Prostate gland (tissue), 2 donors: ENCODE measurements around the gene GANC. TPM values are rescaled to one million over a fixed set of nuclear protein-coding genes. Genes with fewer than 3 reads are reported as not detected.

ENCODE experiments used
- DNase-seq: peaks from one replicate; pipeline ENCODE4 v3.0.0-alpha.2; 2019; ENCODE audit warnings: low spot score
- H3K27ac ChIP-seq, 2 donors: fragments of 200-600 bp; sonication (generic); 2 replicates each; pipeline ENCODE4 v1.5.1; 2017 to 2019
- H3K27me3 ChIP-seq: fragments of 200-600 bp; sonication (generic); replicated peaks from 2 replicates; pipeline ENCODE4 v1.5.1; 2019; ENCODE audit not compliant: insufficient read depth
- H3K36me3 ChIP-seq, 2 donors: fragments of 200-600 bp; sonication (generic); 1 replicate in 1 of 2; 2 replicates in 1 of 2; pipeline versions ENCODE4 v1.5.1 to v1.8.1; 2017 to 2019
- H3K4me1 ChIP-seq: fragments of 200-600 bp; sonication (generic); replicated peaks from 2 replicates; pipeline ENCODE4 v1.5.1; 2019
- H3K4me3 ChIP-seq, 2 donors: fragments of 200-600 bp; sonication (generic); 2 replicates each; pipeline ENCODE4 v1.5.1; 2017 to 2019
- H3K9me3 ChIP-seq: fragments of 200-600 bp; sonication (generic); 2 replicates; pipeline ENCODE4 v1.5.1; 2017
- CTCF ChIP-seq, 4 experiments: fragments of 200-600 bp in 2 of 4; fragments of 450-650 bp in 2 of 4; sonication (generic) in 2 of 4; IDR thresholded peaks; 1 replicate in 3 of 4; 2 replicates in 1 of 4; pipeline ENCODE4 v1.5.1; 2016 to 2019; ENCODE audit warnings: antibody characterized with exemption in 4 of 4, mild to moderate bottlenecking in 2 of 4, moderate library complexity in 2 of 4
- POLR2A ChIP-seq: fragments of 450-650 bp; IDR thresholded peaks from one replicate; pipeline ENCODE4 v1.6.1; 2016; ENCODE audit warnings: antibody characterized with exemption, mild to moderate bottlenecking
- POLR2AphosphoS5 ChIP-seq: sonication (generic); formaldehyde crosslinking; IDR thresholded peaks from one replicate; pipeline ENCODE4 v1.6.1; 2017; ENCODE audit warnings: antibody characterized with exemption
- WGBS: methylation state at CpG from one replicate; pipeline ENCODE4 v1.1.5; 2018; 5-methylcytosine and 5-hydroxymethylcytosine counted together
- intact Hi-C: fragments of 100-400 bp; cut with DNase I; formaldehyde crosslinking; loops from one replicate; pipeline ENCODE4 v1.14.2; 2022
- total RNA-seq, 2 donors: library from RNA; depleted of rRNA; stranded (reverse); fragments of >200 nt; gene quantifications; one replicate each; pipeline ENCODE4 v1.1.0, GENCODE V29; 2016

The GANC gene
- total RNA-seq, 2 donors from 2014 or later, result 10.2 to 38.7 TPM

GRCh38 chr15:42375252-42375651 is 102.3 kb downstream of the GANC start:
- no peaks in the 10 kb centered on the region for H3K4me1 ChIP-seq
- intact Hi-C loops, result no loop called here
- no peaks in the 10 kb centered on the region for H3K36me3 ChIP-seq
- TF ChIP-seq CTCF (IDR thresholded peaks at IDR 0.05) (no peak), POLR2A (no peak), POLR2AphosphoS5 (no peak)
- no peaks in the 10 kb centered on the region for H3K27me3 ChIP-seq
- WGBS, result 64% methylated on average over 5 of the region's 5 CpGs
- H3K9me3 ChIP-seq, result no peaks in the 10 kb centered on the region
- H3K27ac ChIP-seq, result no peak overlapping the region
- no peak overlapping the region for H3K4me3 ChIP-seq
- no peak for DNase-seq

DNA sequence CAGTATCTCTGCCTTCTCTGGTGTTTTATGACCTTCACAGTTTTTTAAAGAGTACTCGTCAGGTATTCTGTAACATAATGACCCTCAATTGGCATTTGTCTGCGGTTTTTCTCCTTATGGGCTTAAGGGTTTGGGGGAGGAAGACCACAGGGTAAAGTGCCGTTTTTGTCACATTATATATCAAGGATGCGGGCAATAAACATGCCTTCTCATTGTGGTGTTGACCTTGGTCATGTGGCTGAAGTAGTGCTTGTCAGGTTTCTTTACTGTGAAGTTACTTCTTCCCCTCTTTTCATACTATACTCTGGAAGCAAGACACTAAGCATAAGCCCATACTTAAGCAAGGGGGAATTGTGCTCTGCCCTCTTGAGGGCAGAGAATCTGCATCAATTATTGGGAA is 102.9 kb downstream of the GANC start:
- Histone ChIP-seq H3K9me3 (no peaks in the 10 kb centered on the region), H3K4me1 (no peaks in the 10 kb centered on the region), H3K27ac (no peak overlapping the region), H3K36me3 (no peaks in the 10 kb centered on the region), H3K4me3 (no peak overlapping the region), H3K27me3 (no peaks in the 10 kb centered on the region)
- no peak for TF ChIP-seq POLR2A
- TF ChIP-seq CTCF (IDR thresholded peaks at IDR 0.05), result no peak
- intact Hi-C loops, result no loop called here
- WGBS, result 40% methylated on average over 4 of the region's 4 CpGs
- DNase-seq, result no peak

DNA sequence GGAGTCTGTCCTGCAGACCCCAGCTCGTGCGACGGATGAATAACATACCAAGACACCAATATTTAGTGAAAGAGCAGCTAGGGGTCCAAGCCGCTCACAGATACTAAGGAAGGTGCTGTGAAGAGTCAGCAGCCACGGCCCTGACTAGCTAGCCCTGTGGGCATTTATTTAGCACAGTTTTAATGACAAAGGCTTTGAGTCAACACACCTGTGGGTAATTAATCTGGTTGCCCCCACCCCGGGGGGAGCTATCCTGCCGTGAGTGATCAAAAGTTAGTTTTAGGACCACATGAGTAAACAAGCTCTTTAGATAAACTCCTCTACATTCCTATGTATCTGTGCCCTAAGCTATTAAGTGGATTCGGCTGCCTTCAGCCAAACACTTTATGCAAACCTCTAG is 105.0 kb downstream of the GANC start:
- Histone ChIP-seq H3K4me3 (no peak overlapping the region), H3K27ac (no peak overlapping the region), H3K27me3 (no peaks in the 10 kb centered on the region), H3K36me3 (no peaks in the 10 kb centered on the region), H3K9me3 (no peaks in the 10 kb centered on the region), H3K4me1 (no peaks in the 10 kb centered on the region)
- TF ChIP-seq POLR2A (no peak), POLR2AphosphoS5 (no peak), CTCF (IDR thresholded peaks at IDR 0.05) (no peak)
- DNase-seq, result no peak
- 58% methylated on average over 8 of the region's 8 CpGs for WGBS
- intact Hi-C loops, result no loop called here

DNA sequence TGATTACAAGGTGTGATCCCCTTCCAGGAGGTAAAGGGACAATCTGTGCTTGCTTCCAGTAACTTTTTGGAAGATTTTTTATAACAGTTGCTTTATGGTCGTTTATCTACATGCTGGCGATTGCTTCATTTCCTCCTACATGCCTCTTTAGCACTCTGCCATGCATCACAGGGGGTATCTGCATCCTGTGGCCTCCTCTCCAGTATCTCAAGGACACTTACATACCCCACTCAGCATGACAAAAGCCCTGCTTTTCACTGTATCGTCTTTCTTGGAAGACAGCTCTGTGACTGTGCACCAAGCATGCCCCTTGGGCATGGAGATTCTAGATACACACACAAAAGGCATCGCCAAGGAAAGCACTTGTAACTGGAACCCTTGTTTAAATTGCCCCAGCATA is 111.6 kb downstream of the GANC start:
- TF ChIP-seq POLR2AphosphoS5 (no peak), CTCF (IDR thresholded peaks at IDR 0.05) (no peak), POLR2A (no peak)
- Histone ChIP-seq H3K27ac (no peak overlapping the region), H3K9me3 (no peaks in the 10 kb centered on the region), H3K36me3 (no peaks in the 10 kb centered on the region), H3K27me3 (no peaks in the 10 kb centered on the region), H3K4me1 (no peaks in the 10 kb centered on the region), H3K4me3 (no peak overlapping the region)
- WGBS, result 50% methylated on average over 4 of the region's 4 CpGs
- DNase-seq, result no peak
- intact Hi-C loops, result no loop called here

DNA sequence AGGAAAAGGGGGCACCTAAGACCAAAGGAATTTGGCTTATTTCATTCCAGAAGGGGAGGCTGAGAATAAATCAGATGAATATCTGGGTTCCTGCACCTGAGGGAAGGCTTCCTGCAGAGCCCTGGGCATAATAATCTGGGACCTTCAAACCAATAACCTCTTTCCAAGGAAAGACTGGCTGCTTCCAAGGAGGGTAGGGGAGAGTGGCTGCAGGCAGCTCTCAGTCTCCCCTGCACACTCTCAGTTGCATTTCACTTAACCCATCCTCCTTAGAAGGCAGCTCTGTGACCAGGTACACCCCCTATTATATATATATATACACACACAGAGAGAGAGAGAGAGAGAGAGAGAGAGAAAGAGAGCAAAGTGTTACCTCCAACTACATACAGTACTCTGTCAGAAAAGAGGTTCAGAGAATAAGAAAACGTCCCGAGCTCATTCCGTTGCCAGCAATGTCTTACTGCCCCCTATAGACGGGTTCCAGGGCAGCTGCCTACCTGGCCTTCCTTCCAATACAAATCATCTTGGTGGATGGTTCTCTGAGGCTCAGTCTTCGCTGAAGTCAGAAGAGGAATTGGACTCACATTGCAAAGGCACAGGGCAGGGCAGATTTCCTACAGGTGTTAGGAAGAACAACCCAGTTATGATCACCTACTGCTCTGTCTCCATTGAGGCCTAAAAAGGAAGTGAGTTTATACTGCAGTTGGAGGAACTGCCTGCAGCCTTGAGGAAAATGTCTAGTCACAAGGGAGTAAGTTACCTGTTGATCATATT is 112.4 kb downstream of the GANC start:
- 55% methylated on average over 5 of the region's 5 CpGs for WGBS
- DNase-seq, result no peak
- TF ChIP-seq CTCF (IDR thresholded peaks at IDR 0.05), result peak in 3 of 4 experiments; percentile 21 to 31 (median 28)
- TF ChIP-seq POLR2AphosphoS5, result no peak
- no peak for TF ChIP-seq POLR2A

More for the DNA sequence above, 112.4 kb downstream of the GANC start:
- Histone ChIP-seq H3K27me3 (no peaks in the 10 kb centered on the region), H3K27ac (no peak overlapping the region), H3K9me3 (no peaks in the 10 kb centered on the region), H3K4me1 (no peaks in the 10 kb centered on the region), H3K4me3 (no peak overlapping the region), H3K36me3 (no peaks in the 10 kb centered on the region)
- intact Hi-C loops, result no loop called here
